Measurements from ENCODE around the gene ADARB2. TPM values are rescaled to one million over a fixed set of nuclear protein-coding genes. Genes with fewer than 3 reads are reported as not detected.

The ADARB2 gene
- total and polyA plus RNA-seq, 8 donors = 0.34 to 24.7 (median 3.2) TPM

GRCh38 chr10:1515780-1516491, 221.4 kb downstream of the ADARB2 start:
- no peak overlapping the region for H3K4me3 ChIP-seq

GRCh38 chr10:1515121-1515779, 222.1 kb downstream of the ADARB2 start:
- Histone ChIP-seq H3K9me3 (no peaks in the 10 kb centered on the region), H3K27ac (no peak overlapping the region), H3K4me3 (no peak overlapping the region), H3K36me3 (no peaks in the 10 kb centered on the region), H3K4me1 (no peaks in the 10 kb centered on the region), H3K27me3 (no peaks in the 10 kb centered on the region)
- TF ChIP-seq CTCF (IDR thresholded peaks at IDR 0.05) = no peak
- no peak for ATAC-seq
- 72 to 87% methylated on average over 14 of the region's 14 CpGs for WGBS, 2 donors
- no peak for FAIRE-seq
- intact Hi-C loops (cut with DNase I) = no loop called here
- DNase-seq = no peak

More at GRCh38 chr10:1515780-1516491, 221.4 kb downstream of the ADARB2 start:
- intact Hi-C loops (cut with DNase I) = no loop called here
- H3K9me3 ChIP-seq = no peaks in the 10 kb centered on the region
- no peak for ATAC-seq
- no peak for DNase-seq
- FAIRE-seq = no peak
- no peaks in the 10 kb centered on the region for H3K27me3 ChIP-seq
- 54 to 59% methylated on average over 18 of the region's 18 CpGs for WGBS, 2 donors
- H3K27ac ChIP-seq = no peak overlapping the region
- H3K4me1 ChIP-seq = no peaks in the 10 kb centered on the region
- H3K36me3 ChIP-seq = no peaks in the 10 kb centered on the region
- TF ChIP-seq CTCF (IDR thresholded peaks at IDR 0.05) = no peak

- intact Hi-C loops (cut with DNase I) = no loop called here
- TF ChIP-seq CTCF (IDR thresholded peaks at IDR 0.05) = no peak
- no peaks in the 10 kb centered on the region for H3K4me1 ChIP-seq
- H3K27ac ChIP-seq = no peak overlapping the region
- H3K9me3 ChIP-seq = no peaks in the 10 kb centered on the region
- no peak for FAIRE-seq
- no peak for DNase-seq
- WGBS, 2 donors = 58 to 69% methylated on average over 8 of the region's 8 CpGs
- no peaks in the 10 kb centered on the region for H3K27me3 ChIP-seq
- H3K4me3 ChIP-seq = no peak overlapping the region
- H3K36me3 ChIP-seq = no peaks in the 10 kb centered on the region
- no peak for ATAC-seq
Measured at GRCh38 chr10:1514681-1515080, 222.6 kb downstream of the ADARB2 start.

- WGBS, 2 donors = 74 to 86% methylated on average over 14 of the region's 14 CpGs
- Histone ChIP-seq H3K27me3 (no peaks in the 10 kb centered on the region), H3K4me3 (no peak overlapping the region), H3K9me3 (no peaks in the 10 kb centered on the region), H3K27ac (no peak overlapping the region), H3K4me1 (no peaks in the 10 kb centered on the region), H3K36me3 (no peaks in the 10 kb centered on the region)
- FAIRE-seq = no peak
- DNase-seq = no peak
- intact Hi-C loops (cut with DNase I) = no loop called here
- no peak for TF ChIP-seq CTCF (IDR thresholded peaks at IDR 0.05)
- ATAC-seq = no peak
Measured at GRCh38 chr10:1513221-1513620, 224.1 kb downstream of the ADARB2 start.

- intact Hi-C loops (cut with DNase I) = no loop called here
- TF ChIP-seq CTCF (IDR thresholded peaks at IDR 0.05) = no peak
- Histone ChIP-seq H3K4me3 (no peak overlapping the region), H3K9me3 (no peaks in the 10 kb centered on the region), H3K27ac (no peak overlapping the region), H3K36me3 (no peaks in the 10 kb centered on the region), H3K4me1 (no peaks in the 10 kb centered on the region), H3K27me3 (no peaks in the 10 kb centered on the region)
- ATAC-seq (no peak), FAIRE-seq (no peak), DNase-seq (no peak)
- WGBS, 2 donors = 64 to 71% methylated on average over 15 of the region's 15 CpGs
Measured at GRCh38 chr10:1509011-1509530, 228.3 kb downstream of the ADARB2 start.
